DMS53 treated with DMSO at 0.1 percent for 48 hours (cell line): Measurements from ENCODE around the gene JAKMIP1.
A peak's percentile ranks its signal among the peaks of the same experiment; 100 is the strongest.

ENCODE experiments used
- DNase-seq: peaks from one replicate; lab custom pipeline; 2025; ENCODE audit not compliant: unreplicated experiment; lab: John Stamatoyannopoulos, UW

The JAKMIP1 gene

GRCh38 chr4:6204871-6205566, 4.7 kb upstream of the JAKMIP1 start:
- no peak for DNase-seq

- DNase-seq: no peak
These were observed 3.7 kb upstream of the JAKMIP1 start for GRCh38 chr4:6204098-6204497.

- peak; percentile 34 for DNase-seq
These were observed 1.3 kb upstream of the JAKMIP1 start for GRCh38 chr4:6201580-6202091.

DNA sequence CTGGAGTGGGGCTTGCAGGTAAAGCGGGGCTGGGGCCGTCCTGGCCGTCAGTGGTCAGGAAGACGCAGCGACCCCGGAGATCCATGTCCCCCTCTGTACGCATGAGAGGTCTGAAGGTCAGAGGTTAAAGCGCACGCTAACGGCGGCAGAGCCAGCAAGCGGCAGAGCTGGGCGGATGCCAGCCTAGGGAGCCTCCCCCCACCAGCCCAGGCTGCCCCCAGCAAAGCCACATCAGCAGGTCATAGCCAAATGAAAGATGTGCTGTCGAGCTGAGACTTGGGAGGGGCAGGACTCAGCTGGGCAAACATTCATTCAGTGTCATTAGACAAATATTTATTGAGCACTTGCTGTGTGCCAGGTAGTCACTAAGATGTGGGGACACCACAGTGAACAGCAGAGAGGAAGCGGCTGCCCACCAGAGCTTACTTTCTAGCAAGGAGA, 593 bp upstream of the JAKMIP1 start:
- DNase-seq: peak; percentile 95

DNA sequence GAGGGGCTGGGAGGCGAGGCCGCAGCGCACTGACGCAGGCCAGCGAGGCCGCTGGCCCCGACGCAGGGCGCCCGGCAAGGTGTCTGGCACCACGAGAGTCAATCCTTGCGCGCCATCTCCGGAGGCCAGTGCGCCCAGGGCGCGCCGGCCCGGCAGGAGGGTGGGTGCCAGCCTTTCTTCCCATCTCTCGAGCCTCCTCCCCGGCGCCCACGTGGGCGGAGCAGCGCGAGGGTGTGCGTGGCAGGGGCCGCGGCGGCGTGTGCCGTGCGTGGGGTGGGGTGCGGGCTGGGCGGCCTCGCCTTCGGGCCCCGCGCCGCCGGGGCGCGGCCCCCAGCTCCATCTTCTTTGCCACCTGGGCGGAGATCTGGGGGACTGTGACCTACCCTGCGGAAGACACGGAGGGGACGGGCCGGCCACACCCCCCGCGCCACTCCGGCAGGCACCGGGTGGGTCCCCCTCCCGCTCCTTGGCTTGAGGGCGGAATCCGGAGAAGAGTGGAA, 877 bp downstream of the JAKMIP1 start:
- no peak for DNase-seq

DNA sequence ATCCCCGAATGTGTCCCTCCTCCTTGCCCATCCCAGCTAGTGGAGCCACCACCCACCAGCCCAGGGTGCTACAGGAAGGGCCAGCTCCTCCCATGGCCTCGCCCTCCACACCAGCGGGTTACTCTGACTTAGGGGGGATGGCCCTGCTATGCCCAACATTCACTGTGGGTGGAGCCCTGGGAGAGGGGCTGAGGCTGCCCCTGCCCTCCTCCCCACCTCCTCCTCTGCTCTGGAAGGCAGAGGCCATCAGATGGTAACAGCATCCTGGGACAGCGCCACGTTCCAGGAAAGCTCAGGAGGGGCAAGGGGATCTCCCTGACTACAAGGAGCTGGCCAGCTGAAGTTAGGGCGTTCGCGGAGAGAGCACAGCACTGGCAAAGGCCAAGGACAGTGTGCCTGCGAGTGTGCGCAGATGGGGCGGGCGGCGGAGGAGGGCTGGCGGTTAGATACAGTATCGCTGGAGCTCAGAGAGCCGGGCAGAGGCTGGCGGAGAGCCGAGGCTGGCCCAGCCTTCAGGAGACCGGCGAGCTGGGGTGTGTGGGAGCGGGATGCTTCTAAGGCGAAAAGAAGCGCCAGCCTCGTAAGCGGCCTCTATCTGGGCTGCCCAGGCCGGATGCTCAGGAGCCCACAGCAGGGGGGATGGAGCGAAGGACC, 1.5 kb downstream of the JAKMIP1 start:
- DNase-seq: no peak

DNA sequence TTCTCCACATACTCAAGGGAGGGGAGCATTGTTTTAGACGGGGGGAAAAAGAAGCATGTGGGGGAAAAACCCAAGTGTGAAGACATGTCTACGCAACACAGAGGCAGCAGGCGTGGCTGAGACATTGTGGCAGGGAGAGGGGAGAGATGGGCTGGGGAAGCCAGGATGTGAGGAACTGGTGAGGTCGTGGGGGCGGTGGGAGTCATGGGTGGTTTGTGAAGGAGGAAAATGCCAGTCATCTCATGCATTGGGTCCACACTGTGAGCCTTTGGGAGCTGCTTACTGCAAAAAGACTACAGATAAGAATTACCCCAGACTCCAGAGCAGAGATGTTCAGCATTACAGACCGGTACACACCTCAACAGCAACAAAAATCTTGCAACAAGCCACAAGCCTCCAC, 2.1 kb downstream of the JAKMIP1 start:
- DNase-seq: no peak

- no peak for DNase-seq
These were observed 2.7 kb downstream of the JAKMIP1 start for GRCh38 chr4:6197433-6198174.

GRCh38 chr4:6196871-6197270, 3.5 kb downstream of the JAKMIP1 start:
- DNase-seq: no peak

GRCh38 chr4:6196324-6196723, 4.0 kb downstream of the JAKMIP1 start:
- no peak for DNase-seq

- DNase-seq: no peak
These were observed 4.6 kb downstream of the JAKMIP1 start for GRCh38 chr4:6195602-6196319.

DNA sequence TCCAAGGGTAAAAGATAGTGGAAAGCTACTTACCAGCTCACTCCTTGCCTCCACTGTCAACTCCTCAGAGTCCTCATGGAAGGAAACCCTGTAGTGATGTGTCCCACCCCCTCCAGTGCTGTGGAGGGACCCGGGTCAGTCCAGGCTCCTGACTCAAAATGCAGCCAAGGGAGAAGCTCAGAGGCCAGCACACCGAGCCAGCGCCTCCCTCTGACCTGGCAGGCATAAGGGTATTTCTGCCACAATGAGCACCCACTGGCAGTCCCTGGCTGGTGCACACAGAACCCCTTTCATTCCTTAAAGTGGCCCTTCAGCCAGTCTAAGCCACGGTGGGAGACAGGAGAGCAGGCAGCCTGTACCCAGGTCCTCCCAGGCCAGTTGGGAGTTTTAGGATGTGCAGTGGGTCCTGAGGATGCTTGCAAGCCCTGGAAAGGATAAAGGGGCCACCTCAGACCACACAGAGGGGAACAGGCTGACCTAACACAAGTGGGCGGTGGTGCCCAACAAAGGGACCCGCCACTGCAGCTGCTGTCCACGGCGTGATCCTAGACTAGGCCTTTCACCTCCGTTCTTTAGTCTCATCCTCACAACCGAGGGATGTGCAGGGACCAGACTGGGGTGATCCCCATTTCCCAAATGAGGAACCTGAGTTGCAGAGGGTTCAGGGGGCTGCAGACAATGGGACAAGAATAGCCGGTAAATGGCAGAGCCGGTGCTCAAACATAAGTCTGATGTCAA, 5.7 kb downstream of the JAKMIP1 start:
- DNase-seq: no peak

GRCh38 chr4:6193399-6193798, 7.0 kb downstream of the JAKMIP1 start:
- no peak for DNase-seq

- DNase-seq: peak; percentile 14
These were observed 8.1 kb downstream of the JAKMIP1 start for GRCh38 chr4:6192245-6192644.

DNA sequence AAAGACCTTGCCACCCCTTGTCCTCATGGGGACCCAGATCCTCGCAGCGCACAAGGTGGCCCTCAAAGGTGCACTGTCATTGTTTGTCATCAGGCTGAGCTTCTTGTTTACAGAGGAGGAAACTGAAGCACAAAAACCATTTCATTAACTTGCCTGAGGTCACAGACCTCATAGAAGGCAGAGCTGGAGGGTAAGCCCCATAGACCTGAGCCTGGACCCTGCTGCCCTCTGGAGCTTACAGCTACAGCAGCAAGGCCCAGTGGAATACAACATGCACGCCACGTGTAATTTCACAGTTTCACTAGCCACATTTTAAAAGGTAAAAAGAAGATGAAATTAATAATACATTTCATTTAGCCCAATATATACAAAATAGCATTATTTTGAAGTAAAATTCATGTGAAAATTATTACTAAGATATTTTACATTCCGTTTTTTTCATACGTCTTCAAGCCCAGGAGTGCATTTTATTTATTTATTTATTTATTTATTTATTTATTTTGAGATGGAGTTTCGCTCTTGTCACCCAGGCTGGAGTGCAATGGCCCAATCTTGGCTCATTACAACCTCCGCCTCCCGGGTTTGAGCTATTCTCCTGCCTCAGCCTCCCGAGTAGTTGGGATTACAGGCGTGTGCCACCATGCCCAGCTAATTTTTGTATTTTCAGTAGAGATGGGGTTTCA, 8.8 kb downstream of the JAKMIP1 start:
- DNase-seq: no peak

- DNase-seq: no peak
These were observed 9.9 kb downstream of the JAKMIP1 start for GRCh38 chr4:6190486-6190885.

DNA sequence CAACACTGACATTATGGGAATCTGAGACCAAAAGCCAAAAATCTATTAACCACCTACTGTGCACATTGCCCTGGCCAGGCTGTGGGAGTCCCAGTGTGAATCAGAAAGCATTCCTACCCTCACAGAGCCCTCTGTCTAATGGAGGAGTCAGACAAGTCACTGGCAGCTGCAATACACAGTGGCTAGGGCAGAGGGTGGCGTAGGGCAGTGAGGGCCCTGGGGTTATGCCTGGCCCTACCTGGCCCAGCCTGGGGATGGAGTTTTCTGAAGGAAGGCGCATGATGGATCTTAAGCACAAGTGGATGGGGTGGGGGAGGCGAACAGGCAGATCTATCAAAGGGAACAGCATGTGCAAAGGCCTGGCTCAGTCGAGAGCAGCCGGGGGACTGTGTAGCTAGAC, 10.8 kb downstream of the JAKMIP1 start:
- DNase-seq: no peak

- no peak for DNase-seq
These were observed 11.6 kb downstream of the JAKMIP1 start for GRCh38 chr4:6188687-6189305.

- no peak for DNase-seq
These were observed 16.2 kb downstream of the JAKMIP1 start for GRCh38 chr4:6184169-6184568.
